HG03442 (cell line): Measurements from ENCODE around the gene SPRY4.
A peak's percentile ranks its signal among the peaks of the same experiment; 100 is the strongest.
"Not testable (repeated sequence)": the region's sequence is repeated elsewhere in the genome, so short reads cannot be mapped to it uniquely, and the experiment has no call there.

ENCODE experiments used
- ATAC-seq: cut with Tn5 transposase; IDR thresholded peaks from one replicate; pipeline ENCODE4 v1.9.1; 2021; ENCODE audit warnings: mild to moderate bottlenecking, moderate library complexity; ENCODE audit not compliant: unreplicated experiment

SPRY4 gene

GRCh38 chr5:142324871-142325724, at the start of gene SPRY4:
SPRY4 (minus strand) TSS chr5:142325021; CDS start chr5:142315108, 9,913 bp downstream.
- ATAC-seq, result peak; percentile 71

GRCh38 chr5:142368529-142368928, 43.7 kb upstream of the SPRY4 start:
- ATAC-seq, result no peak

GRCh38 chr5:142366007-142366406, 41.2 kb upstream of the SPRY4 start:
- ATAC-seq, result no peak

GRCh38 chr5:142364251-142365145, 39.7 kb upstream of the SPRY4 start:
- ATAC-seq, result peak; percentile 70

- no peak for ATAC-seq
These were observed 38.8 kb upstream of the SPRY4 start for GRCh38 chr5:142363619-142363963.

- not testable (repeated sequence) for ATAC-seq
These were observed 37.4 kb upstream of the SPRY4 start for GRCh38 chr5:142362193-142362592.

GRCh38 chr5:142360607-142361120, 35.8 kb upstream of the SPRY4 start:
- no peak for ATAC-seq

- no peak for ATAC-seq
These were observed 35.3 kb upstream of the SPRY4 start for GRCh38 chr5:142360051-142360498.

- ATAC-seq, result no peak
These were observed 33.8 kb upstream of the SPRY4 start for GRCh38 chr5:142358648-142359047.

- no peak for ATAC-seq
These were observed 33.3 kb upstream of the SPRY4 start for GRCh38 chr5:142358121-142358520.

GRCh38 chr5:142357469-142358090, 32.8 kb upstream of the SPRY4 start:
- no peak for ATAC-seq

- ATAC-seq, result peak; percentile 94
These were observed 32.1 kb upstream of the SPRY4 start for GRCh38 chr5:142356716-142357468.

- ATAC-seq, result no peak
These were observed 31.5 kb upstream of the SPRY4 start for GRCh38 chr5:142356349-142356715.

- ATAC-seq, result no peak
These were observed 28.3 kb upstream of the SPRY4 start for GRCh38 chr5:142353071-142353472.

- ATAC-seq, result no peak
These were observed 25.2 kb upstream of the SPRY4 start for GRCh38 chr5:142350021-142350420.

- no peak for ATAC-seq
These were observed 21.9 kb upstream of the SPRY4 start for GRCh38 chr5:142346706-142347105.

- not testable (repeated sequence) for ATAC-seq
These were observed 20.1 kb upstream of the SPRY4 start for GRCh38 chr5:142344915-142345314.

- ATAC-seq, result no peak
These were observed 18.7 kb upstream of the SPRY4 start for GRCh38 chr5:142343531-142343930.

- ATAC-seq, result no peak
These were observed 17.5 kb upstream of the SPRY4 start for GRCh38 chr5:142342128-142342981.
